ENCODE data around the gene GABRP.

Gene GABRP

GRCh38 chr5:170783498-170784247, at the start of gene GABRP:
GABRP (plus strand) TSS chr5:170783725; CDS start chr5:170788616, 4,891 bp downstream.
- FAIRE-seq (no peak), DNase-seq (ENCODE audit: extremely low spot score, insufficient read length, low read depth) (no peak)

- FAIRE-seq = no peak
- DNase-seq (ENCODE audit: extremely low spot score, insufficient read length, low read depth) = no peak
These were observed 46.6 kb upstream of the GABRP start for GRCh38 chr5:170736966-170737365.

- FAIRE-seq (no peak), DNase-seq (ENCODE audit: extremely low spot score, insufficient read length, low read depth) (no peak)
These were observed 45.9 kb upstream of the GABRP start for GRCh38 chr5:170737591-170737990.

- no peak for FAIRE-seq
- DNase-seq (ENCODE audit: extremely low spot score, insufficient read length, low read depth) = no peak
These were observed 44.7 kb upstream of the GABRP start for GRCh38 chr5:170738840-170739239.

GRCh38 chr5:170739446-170739845, 44.1 kb upstream of the GABRP start:
- no peak for DNase-seq (ENCODE audit: extremely low spot score, insufficient read length, low read depth)
- FAIRE-seq = no peak

GRCh38 chr5:170740551-170741205, 42.8 kb upstream of the GABRP start:
- no peak for FAIRE-seq
- no peak for DNase-seq (ENCODE audit: extremely low spot score, insufficient read length, low read depth)

GRCh38 chr5:170741801-170742200, 41.7 kb upstream of the GABRP start:
- DNase-seq (ENCODE audit: extremely low spot score, insufficient read length, low read depth) = no peak
- no peak for FAIRE-seq

GRCh38 chr5:170743876-170744212, 39.7 kb upstream of the GABRP start:
- FAIRE-seq (no peak), DNase-seq (ENCODE audit: extremely low spot score, insufficient read length, low read depth) (no peak)

- DNase-seq (ENCODE audit: extremely low spot score, insufficient read length, low read depth) (no peak), FAIRE-seq (no peak)
These were observed 37.9 kb upstream of the GABRP start for GRCh38 chr5:170745481-170746071.

- FAIRE-seq = no peak
- no peak for DNase-seq (ENCODE audit: extremely low spot score, insufficient read length, low read depth)
These were observed 37.2 kb upstream of the GABRP start for GRCh38 chr5:170746075-170746960.

- FAIRE-seq = no peak
These were observed 36.6 kb upstream of the GABRP start for GRCh38 chr5:170746961-170747340.

GRCh38 chr5:170747357-170747756, 36.2 kb upstream of the GABRP start:
- DNase-seq (ENCODE audit: extremely low spot score, insufficient read length, low read depth) = no peak
- no peak for FAIRE-seq

More at GRCh38 chr5:170746961-170747340, 36.6 kb upstream of the GABRP start:
- DNase-seq (ENCODE audit: extremely low spot score, insufficient read length, low read depth) = no peak

GRCh38 chr5:170747851-170748250, 35.7 kb upstream of the GABRP start:
- no peak for FAIRE-seq

GRCh38 chr5:170748951-170749471, 34.5 kb upstream of the GABRP start:
- DNase-seq (ENCODE audit: extremely low spot score, insufficient read length, low read depth) (no peak), FAIRE-seq (no peak)

More at GRCh38 chr5:170747851-170748250, 35.7 kb upstream of the GABRP start:
- DNase-seq (ENCODE audit: extremely low spot score, insufficient read length, low read depth) = no peak

GRCh38 chr5:170749911-170750431, 33.6 kb upstream of the GABRP start:
- FAIRE-seq = no peak

GRCh38 chr5:170750791-170751190, 32.7 kb upstream of the GABRP start:
- DNase-seq (ENCODE audit: extremely low spot score, insufficient read length, low read depth) = no peak
- no peak for FAIRE-seq

More at GRCh38 chr5:170749911-170750431, 33.6 kb upstream of the GABRP start:
- DNase-seq (ENCODE audit: extremely low spot score, insufficient read length, low read depth) = no peak

GRCh38 chr5:170751631-170752030, 31.9 kb upstream of the GABRP start:
- DNase-seq (ENCODE audit: extremely low spot score, insufficient read length, low read depth) (no peak), FAIRE-seq (no peak)

GRCh38 chr5:170752257-170753215, 31.0 kb upstream of the GABRP start:
- FAIRE-seq = no peak
- DNase-seq (ENCODE audit: extremely low spot score, insufficient read length, low read depth) = no peak

GRCh38 chr5:170753311-170753710, 30.2 kb upstream of the GABRP start:
- FAIRE-seq = no peak

More at GRCh38 chr5:170753311-170753710, 30.2 kb upstream of the GABRP start:
- DNase-seq (ENCODE audit: extremely low spot score, insufficient read length, low read depth) = no peak

Data from GM18507 (cell line).